HEK293 (cell line): Measurements from ENCODE around the gene HES1.

Experiments
- CTCF ChIA-PET: fragments of 350-600 bp; formaldehyde crosslinking; extraction: SDS; loops from one replicate; lab custom pipeline; 2021; ENCODE audit warnings: antibody characterized with exemption; lab: Yijun Ruan, JAX
- POLR2A ChIA-PET: fragments of 300-600 bp; formaldehyde crosslinking; extraction: SDS; loops from one replicate; lab custom pipeline; 2020; ENCODE audit warnings: antibody characterized with exemption, inconsistent platforms; lab: Yijun Ruan, JAX
- H3K27ac ChIP-seq: fragments of 200-500 bp; sonication (Bioruptor generic); 2 replicates; pipeline ENCODE4 v1.5.1; 2014; ENCODE audit warnings: low read depth, low read length, control low read depth, inconsistent platforms; ENCODE audit errors: extremely low read depth
- H3K36me3 ChIP-seq, 2 experiments: fragments of 200-500 bp in 1 of 2; sonication (Bioruptor generic) in 1 of 2; 1 replicate in 1 of 2; 2 replicates in 1 of 2; pipeline ENCODE4 v1.5.1; 2014 to 2017; ENCODE audit warnings: inconsistent platforms in 2 of 2, low read length in 2 of 2; ENCODE audit not compliant: control insufficient read depth in 2 of 2, insufficient read depth in 1 of 2
- H3K4me1 ChIP-seq: fragments of 200-500 bp; sonication (Bioruptor generic); 2 replicates; pipeline ENCODE4 v1.5.1; 2014; ENCODE audit warnings: mild to moderate bottlenecking, low read length, inconsistent platforms; ENCODE audit not compliant: control insufficient read depth, insufficient read depth
- H3K4me3 ChIP-seq: 2 replicates; pipeline ENCODE4 v1.5.1; 2011; ENCODE audit warnings: low read depth, mild to moderate bottlenecking, control low read depth, low read length, moderate library complexity
- H3K9me3 ChIP-seq: fragments of 200-500 bp; sonication (Bioruptor generic); 2 replicates; pipeline ENCODE4 v1.5.1; 2014; ENCODE audit warnings: low read depth, low read length, inconsistent platforms; ENCODE audit not compliant: control insufficient read depth, insufficient read depth
- EGR2 ChIP-seq: fragments of 450-650 bp; formaldehyde crosslinking; IDR thresholded peaks from 2 replicates; pipeline ENCODE4 v1.5.1; 2016; ENCODE audit warnings: low read depth, missing biosample characterization, missing genetic modification characterization
- HOXA7 ChIP-seq: sonication (generic); formaldehyde crosslinking; IDR thresholded peaks from 2 replicates; pipeline ENCODE4 v1.8.1; 2022; ENCODE audit warnings: missing genetic modification reagents, borderline replicate concordance
- MZF1 ChIP-seq: fragments of 450-650 bp; formaldehyde crosslinking; IDR thresholded peaks from 2 replicates; pipeline ENCODE4 v1.5.1; 2017; ENCODE audit warnings: missing biosample characterization, missing genetic modification characterization, borderline replicate concordance
- SALL2 ChIP-seq: fragments of 450-650 bp; formaldehyde crosslinking; IDR thresholded peaks from 2 replicates; pipeline ENCODE4 v1.5.0; 2017; ENCODE audit warnings: missing biosample characterization, mild to moderate bottlenecking, missing genetic modification characterization, borderline replicate concordance
- SCRT2 ChIP-seq: fragments of 450-650 bp; formaldehyde crosslinking; IDR thresholded peaks from 2 replicates; pipeline ENCODE4 v1.5.1; 2016; ENCODE audit warnings: missing biosample characterization, missing genetic modification characterization
- WT1 ChIP-seq: fragments of 450-650 bp; formaldehyde crosslinking; IDR thresholded peaks from 2 replicates; pipeline ENCODE4 v1.5.1; 2016; ENCODE audit warnings: missing biosample characterization, missing genetic modification characterization
- ZFP3 ChIP-seq: fragments of 450-650 bp; formaldehyde crosslinking; IDR thresholded peaks from 2 replicates; pipeline ENCODE4 v1.5.1; 2016; ENCODE audit warnings: low read depth, missing biosample characterization, missing genetic modification characterization
- ZFP41 ChIP-seq: fragments of 450-650 bp; formaldehyde crosslinking; IDR thresholded peaks from 2 replicates; pipeline ENCODE4 v1.5.1; 2016; ENCODE audit warnings: missing biosample characterization, missing genetic modification characterization, borderline replicate concordance
- ZFP69B ChIP-seq: fragments of 450-650 bp; formaldehyde crosslinking; IDR thresholded peaks from 2 replicates; pipeline ENCODE4 v1.5.1; 2016; ENCODE audit warnings: missing biosample characterization, missing genetic modification characterization
- ZNF114 ChIP-seq: fragments of 450-650 bp; formaldehyde crosslinking; IDR thresholded peaks from 2 replicates; pipeline ENCODE4 v1.5.0; 2017; ENCODE audit warnings: missing biosample characterization, missing genetic modification characterization
- ZNF132 ChIP-seq: fragments of 450-650 bp; formaldehyde crosslinking; IDR thresholded peaks from 2 replicates; pipeline ENCODE4 v1.5.1; 2017; ENCODE audit warnings: missing biosample characterization, missing genetic modification characterization, borderline replicate concordance
- ZNF157 ChIP-seq: fragments of 450-650 bp; formaldehyde crosslinking; IDR thresholded peaks from 2 replicates; pipeline ENCODE4 v1.5.1; 2016; ENCODE audit warnings: missing biosample characterization, missing genetic modification characterization
- ZNF184 ChIP-seq: fragments of 450-650 bp; IDR thresholded peaks from 2 replicates; pipeline ENCODE4 v1.5.1; 2018; ENCODE audit warnings: missing biosample characterization, mild to moderate bottlenecking, missing genetic modification characterization
- ZNF19 ChIP-seq: fragments of 450-650 bp; formaldehyde crosslinking; IDR thresholded peaks from 2 replicates; pipeline ENCODE4; 2016; ENCODE audit warnings: missing biosample characterization, missing genetic modification characterization, low read depth
- ZNF223 ChIP-seq: fragments of 450-650 bp; formaldehyde crosslinking; IDR thresholded peaks from 2 replicates; pipeline ENCODE4 v1.5.1; 2016; ENCODE audit warnings: missing biosample characterization, missing genetic modification characterization
- ZNF24 ChIP-seq: fragments of 450-650 bp; formaldehyde crosslinking; IDR thresholded peaks from 2 replicates; pipeline ENCODE4 v1.5.1; 2016; ENCODE audit warnings: missing biosample characterization, missing genetic modification characterization
- ZNF274 ChIP-seq, 2 experiments: fragments of 200-500 bp in 1 of 2; fragments of 450-650 bp in 1 of 2; sonication (Bioruptor generic) in 1 of 2; formaldehyde crosslinking in 1 of 2; IDR thresholded peaks; 2 replicates each; pipeline versions ENCODE4 v1.5.1 to v1.6.1; 2014 to 2016; ENCODE audit warnings: borderline replicate concordance in 1 of 2, inconsistent platforms in 1 of 2, low read length in 1 of 2, missing biosample characterization in 1 of 2, missing genetic modification characterization in 1 of 2
- ZNF302 ChIP-seq: fragments of 450-650 bp; formaldehyde crosslinking; IDR thresholded peaks from 2 replicates; pipeline ENCODE4 v1.5.1; 2016; ENCODE audit warnings: missing biosample characterization, missing genetic modification characterization, low read depth
- ZNF335 ChIP-seq: fragments of 450-650 bp; formaldehyde crosslinking; conservative IDR thresholded peaks from 2 replicates; pipeline ENCODE4 v1.5.1; 2016; ENCODE audit warnings: missing biosample characterization, missing genetic modification characterization
- ZNF423 ChIP-seq: fragments of 450-650 bp; formaldehyde crosslinking; IDR thresholded peaks from 2 replicates; pipeline ENCODE4 v1.5.1; 2016; ENCODE audit warnings: missing biosample characterization, missing genetic modification characterization
- ZNF561 ChIP-seq: fragments of 450-650 bp; IDR thresholded peaks from 2 replicates; pipeline ENCODE4 v1.5.1; 2018; ENCODE audit warnings: missing biosample characterization, missing genetic modification characterization, borderline replicate concordance
- ZNF777 ChIP-seq: fragments of 450-650 bp; formaldehyde crosslinking; IDR thresholded peaks from 2 replicates; pipeline ENCODE4 v1.5.1; 2017; ENCODE audit warnings: missing biosample characterization, missing genetic modification characterization, borderline replicate concordance
- ZNF830 ChIP-seq: fragments of 450-650 bp; IDR thresholded peaks from 2 replicates; pipeline ENCODE4 v1.5.0; 2018; ENCODE audit warnings: missing biosample characterization, missing genetic modification characterization, low read depth, mild to moderate bottlenecking, moderate library complexity
- ZSCAN16 ChIP-seq: fragments of 450-650 bp; formaldehyde crosslinking; IDR thresholded peaks from 2 replicates; pipeline ENCODE4 v1.5.1; 2016; ENCODE audit warnings: missing biosample characterization, missing genetic modification characterization
- TF ChIP-seq, protein P1 (sequence below): fragments of 450-650 bp; formaldehyde crosslinking; IDR thresholded peaks from 2 replicates; pipeline ENCODE4; 2016; ENCODE audit warnings: missing biosample characterization, missing genetic modification characterization
- TF ChIP-seq, protein P2 (sequence below): fragments of 450-650 bp; formaldehyde crosslinking; conservative IDR thresholded peaks from 2 replicates; pipeline ENCODE4 v1.5.1; 2016; ENCODE audit warnings: low read depth, missing biosample characterization, missing genetic modification characterization
- TF ChIP-seq, protein P3 (sequence below): fragments of 450-650 bp; formaldehyde crosslinking; IDR thresholded peaks from 2 replicates; pipeline ENCODE4 v1.5.0; 2017; ENCODE audit warnings: missing biosample characterization, missing genetic modification characterization, borderline replicate concordance
- TF ChIP-seq, protein P4 (sequence below): fragments of 450-650 bp; formaldehyde crosslinking; IDR thresholded peaks from 2 replicates; pipeline ENCODE4 v1.5.1; 2016; ENCODE audit warnings: missing biosample characterization, missing genetic modification characterization

The HES1 gene

DNA sequence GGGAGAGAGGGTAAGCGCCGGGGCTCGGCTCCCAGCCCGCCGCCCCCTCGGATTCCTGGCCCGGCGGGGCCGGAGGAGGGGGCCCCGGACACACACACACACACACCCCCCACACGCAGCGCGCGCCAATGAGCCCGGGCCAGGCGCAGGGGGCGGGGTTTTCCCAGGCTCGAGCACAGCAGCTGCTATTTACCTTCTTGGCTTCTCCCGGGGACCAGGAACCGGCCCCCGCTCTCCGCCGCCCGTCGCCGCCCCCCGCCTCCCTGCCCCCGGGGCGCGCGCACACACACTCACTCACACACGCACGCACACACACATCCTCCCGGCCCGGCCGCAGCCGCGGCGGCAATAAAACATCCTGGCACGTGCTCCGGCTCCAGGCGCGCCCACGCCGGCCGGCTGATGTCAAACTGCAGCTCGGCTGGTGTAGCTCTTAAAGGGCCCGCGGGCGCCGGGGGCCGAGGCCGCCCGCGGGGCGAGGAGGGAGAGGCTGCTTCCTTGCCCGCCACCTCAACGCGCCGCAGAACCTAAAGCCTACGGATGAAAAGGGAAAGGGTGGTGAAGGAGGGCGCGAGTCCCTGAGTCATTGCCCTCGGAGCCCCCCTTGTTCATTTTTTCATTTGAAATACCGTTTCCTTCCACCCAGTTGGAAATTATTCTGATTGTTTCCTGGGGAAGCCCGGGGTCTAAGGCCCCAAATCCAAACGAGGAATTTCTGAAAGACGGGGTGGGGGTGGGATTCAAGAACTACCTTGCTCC lies 1.0 kb upstream of the HES1 start:
- Histone ChIP-seq H3K4me1 (peaks cover 10% of the 10 kb centered on the region), H3K4me3 (peak overlapping the region; percentile 34), H3K36me3 (peaks cover 5 to 26% of the 10 kb centered on the region in 2 experiments; a peak in 2 of 3 replicates), H3K9me3 (no peaks in the 10 kb centered on the region), H3K27ac (peak overlapping the region; percentile 98)
- CTCF ChIA-PET: interaction anchor here (0.7 to 5.1 kb wide), 2 partner anchors 181 to 405 kb away, joined by 3 to 21 read pairs; no protein-coding TSS in a partner anchor
- POLR2A ChIA-PET: interaction anchor here (0.6 to 9.5 kb wide), 13 partner anchors 12 to 353 kb away, joined by 3 to 145 read pairs (median 4); no protein-coding TSS in a partner anchor
- TF ChIP-seq ZNF114 (tag by site-specific recombination) (no peak), ZNF157 (tag by site-specific recombination) (no peak), SCRT2 (tag by site-specific recombination) (peak; percentile 50; the same call in 1 of the 2 replicates), ZFP41 (no peak), ZNF830 (tag by site-specific recombination) (no peak), ZNF274 (IDR thresholded peaks at IDR 0.05; ENCODE audit: low read length) (no peak), ZNF274 (tag by site-specific recombination; IDR thresholded peaks at IDR 0.05; ENCODE audit: borderline replicate concordance) (no peak), ZNF777 (tag by site-specific recombination) (no peak), ZNF302 (tag by site-specific recombination) (no peak), SALL2 (tag by site-specific recombination) (no peak; the same call in 1 of the 2 replicates), MZF1 (tag by site-specific recombination) (0 out of 2 replicates have a peak, but pooled peaks have one; percentile 14), ZFP69B (tag by site-specific recombination) (peak; percentile 95), WT1 (tag by site-specific recombination) (peak; percentile 98), ZNF335 (no peak; the same call in none of the 2 replicates), ZNF24 (tag by site-specific recombination) (peak; percentile 95), ZNF561 (tag by site-specific recombination) (peak; percentile 85), ZFP3 (peak; percentile 53; the same call in 1 of the 2 replicates), ZNF132 (tag by site-specific recombination) (no peak), ZNF223 (peak; percentile 73; the same call in 1 of the 2 replicates), HOXA7 (no peak), ZNF423 (tag by site-specific recombination) (peak; percentile 82), ZNF19 (no peak), ZNF184 (tag by site-specific recombination) (no peak), ZSCAN16 (tag by site-specific recombination) (peak; percentile 26; the same call in 1 of the 2 replicates), EGR2 (tag by site-specific recombination) (peak; percentile 95)
- TF ChIP-seq, protein P1, sequence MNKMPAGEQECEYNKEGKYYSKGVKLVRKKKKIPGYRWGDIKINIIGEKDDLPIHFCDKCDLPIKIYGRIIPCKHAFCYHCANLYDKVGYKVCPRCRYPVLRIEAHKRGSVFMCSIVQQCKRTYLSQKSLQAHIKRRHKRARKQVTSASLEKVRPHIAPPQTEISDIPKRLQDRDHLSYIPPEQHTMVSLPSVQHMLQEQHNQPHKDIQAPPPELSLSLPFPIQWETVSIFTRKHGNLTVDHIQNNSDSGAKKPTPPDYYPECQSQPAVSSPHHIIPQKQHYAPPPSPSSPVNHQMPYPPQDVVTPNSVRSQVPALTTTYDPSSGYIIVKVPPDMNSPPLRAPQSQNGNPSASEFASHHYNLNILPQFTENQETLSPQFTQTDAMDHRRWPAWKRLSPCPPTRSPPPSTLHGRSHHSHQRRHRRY (tag by site-specific recombination): peak; percentile 99
- TF ChIP-seq, protein P2, sequence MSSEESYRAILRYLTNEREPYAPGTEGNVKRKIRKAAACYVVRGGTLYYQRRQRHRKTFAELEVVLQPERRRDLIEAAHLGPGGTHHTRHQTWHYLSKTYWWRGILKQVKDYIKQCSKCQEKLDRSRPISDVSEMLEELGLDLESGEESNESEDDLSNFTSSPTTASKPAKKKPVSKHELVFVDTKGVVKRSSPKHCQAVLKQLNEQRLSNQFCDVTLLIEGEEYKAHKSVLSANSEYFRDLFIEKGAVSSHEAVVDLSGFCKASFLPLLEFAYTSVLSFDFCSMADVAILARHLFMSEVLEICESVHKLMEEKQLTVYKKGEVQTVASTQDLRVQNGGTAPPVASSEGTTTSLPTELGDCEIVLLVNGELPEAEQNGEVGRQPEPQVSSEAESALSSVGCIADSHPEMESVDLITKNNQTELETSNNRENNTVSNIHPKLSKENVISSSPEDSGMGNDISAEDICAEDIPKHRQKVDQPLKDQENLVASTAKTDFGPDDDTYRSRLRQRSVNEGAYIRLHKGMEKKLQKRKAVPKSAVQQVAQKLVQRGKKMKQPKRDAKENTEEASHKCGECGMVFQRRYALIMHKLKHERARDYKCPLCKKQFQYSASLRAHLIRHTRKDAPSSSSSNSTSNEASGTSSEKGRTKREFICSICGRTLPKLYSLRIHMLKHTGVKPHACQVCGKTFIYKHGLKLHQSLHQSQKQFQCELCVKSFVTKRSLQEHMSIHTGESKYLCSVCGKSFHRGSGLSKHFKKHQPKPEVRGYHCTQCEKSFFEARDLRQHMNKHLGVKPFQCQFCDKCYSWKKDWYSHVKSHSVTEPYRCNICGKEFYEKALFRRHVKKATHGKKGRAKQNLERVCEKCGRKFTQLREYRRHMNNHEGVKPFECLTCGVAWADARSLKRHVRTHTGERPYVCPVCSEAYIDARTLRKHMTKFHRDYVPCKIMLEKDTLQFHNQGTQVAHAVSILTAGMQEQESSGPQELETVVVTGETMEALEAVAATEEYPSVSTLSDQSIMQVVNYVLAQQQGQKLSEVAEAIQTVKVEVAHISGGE (tag by site-specific recombination): peak; percentile 58
- TF ChIP-seq, protein P3, sequence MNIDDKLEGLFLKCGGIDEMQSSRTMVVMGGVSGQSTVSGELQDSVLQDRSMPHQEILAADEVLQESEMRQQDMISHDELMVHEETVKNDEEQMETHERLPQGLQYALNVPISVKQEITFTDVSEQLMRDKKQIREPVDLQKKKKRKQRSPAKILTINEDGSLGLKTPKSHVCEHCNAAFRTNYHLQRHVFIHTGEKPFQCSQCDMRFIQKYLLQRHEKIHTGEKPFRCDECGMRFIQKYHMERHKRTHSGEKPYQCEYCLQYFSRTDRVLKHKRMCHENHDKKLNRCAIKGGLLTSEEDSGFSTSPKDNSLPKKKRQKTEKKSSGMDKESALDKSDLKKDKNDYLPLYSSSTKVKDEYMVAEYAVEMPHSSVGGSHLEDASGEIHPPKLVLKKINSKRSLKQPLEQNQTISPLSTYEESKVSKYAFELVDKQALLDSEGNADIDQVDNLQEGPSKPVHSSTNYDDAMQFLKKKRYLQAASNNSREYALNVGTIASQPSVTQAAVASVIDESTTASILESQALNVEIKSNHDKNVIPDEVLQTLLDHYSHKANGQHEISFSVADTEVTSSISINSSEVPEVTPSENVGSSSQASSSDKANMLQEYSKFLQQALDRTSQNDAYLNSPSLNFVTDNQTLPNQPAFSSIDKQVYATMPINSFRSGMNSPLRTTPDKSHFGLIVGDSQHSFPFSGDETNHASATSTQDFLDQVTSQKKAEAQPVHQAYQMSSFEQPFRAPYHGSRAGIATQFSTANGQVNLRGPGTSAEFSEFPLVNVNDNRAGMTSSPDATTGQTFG (tag by site-specific recombination): peak; percentile 91
- TF ChIP-seq, protein P4, sequence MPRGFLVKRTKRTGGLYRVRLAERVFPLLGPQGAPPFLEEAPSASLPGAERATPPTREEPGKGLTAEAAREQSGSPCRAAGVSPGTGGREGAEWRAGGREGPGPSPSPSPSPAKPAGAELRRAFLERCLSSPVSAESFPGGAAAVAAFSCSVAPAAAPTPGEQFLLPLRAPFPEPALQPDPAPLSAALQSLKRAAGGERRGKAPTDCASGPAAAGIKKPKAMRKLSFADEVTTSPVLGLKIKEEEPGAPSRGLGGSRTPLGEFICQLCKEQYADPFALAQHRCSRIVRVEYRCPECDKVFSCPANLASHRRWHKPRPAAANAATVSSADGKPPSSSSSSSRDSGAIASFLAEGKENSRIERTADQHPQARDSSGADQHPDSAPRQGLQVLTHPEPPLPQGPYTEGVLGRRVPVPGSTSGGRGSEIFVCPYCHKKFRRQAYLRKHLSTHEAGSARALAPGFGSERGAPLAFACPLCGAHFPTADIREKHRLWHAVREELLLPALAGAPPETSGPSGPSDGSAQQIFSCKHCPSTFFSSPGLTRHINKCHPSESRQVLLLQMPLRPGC (tag by site-specific recombination): peak; percentile 98
